GM10266 (cell line): ENCODE measurements around the gene ZDHHC4.
A peak's percentile ranks its signal among the peaks of the same experiment; 100 is the strongest.
"Not testable (repeated sequence)": the region's sequence is repeated elsewhere in the genome, so short reads cannot be mapped to it uniquely, and the experiment has no call there.

Experiments
- DNase-seq: peaks from one replicate; pipeline ENCODE4 v3.0.0; 2012; ENCODE audit errors: extremely low spot score
- CTCF ChIP-seq: IDR thresholded peaks from 2 replicates; pipeline ENCODE4 v1.5.1; 2012; ENCODE audit warnings: mild to moderate bottlenecking, low read depth; ENCODE audit not compliant: control insufficient read depth, insufficient read depth; ENCODE audit errors: missing control alignments

ZDHHC4 gene

GRCh38 chr7:6578114-6579084 lies 1.1 kb downstream of the ZDHHC4 start:
- no peak for TF ChIP-seq CTCF
- DNase-seq, result no peak

- peak; percentile 26 for DNase-seq
- no peak for TF ChIP-seq CTCF
These were observed 2.2 kb downstream of the ZDHHC4 start for GRCh38 chr7:6579446-6579845.

- not testable (repeated sequence) for DNase-seq
These were observed 8.6 kb downstream of the ZDHHC4 start for GRCh38 chr7:6585746-6586432.

GRCh38 chr7:6588566-6588965 lies 11.3 kb downstream of the ZDHHC4 start:
- TF ChIP-seq CTCF, result no peak
- no peak for DNase-seq

GRCh38 chr7:6589151-6589828 lies 12.0 kb downstream of the ZDHHC4 start:
- DNase-seq, result peak; percentile 19
- TF ChIP-seq CTCF, result no peak

GRCh38 chr7:6589829-6590644 lies 12.8 kb downstream of the ZDHHC4 start, which contains the start of gene INTS15:
INTS15 (plus strand) TSS chr7:6590021; CDS start chr7:6590284, 263 bp downstream.
- peak; percentile 95 for DNase-seq
- TF ChIP-seq CTCF, result peak; percentile 92
